ENCODE results near the gene SLC25A19.

Gene SLC25A19

GRCh38 chr17:75227729-75228128 is 61.5 kb downstream of the SLC25A19 start:
- no peaks in the 10 kb centered on the region for H3K4me1 ChIP-seq (ENCODE audit: control insufficient read depth, insufficient read depth, low read length)
- H3K4me3 ChIP-seq (ENCODE audit: low read length) = no peak overlapping the region
- peaks cover 33% of the 10 kb centered on the region for H3K36me3 ChIP-seq (ENCODE audit: control insufficient read depth, insufficient read depth, low read length)
- no peak overlapping the region for H3K9ac ChIP-seq (ENCODE audit: low read length)
- H3K27ac ChIP-seq (ENCODE audit: low read depth, low read length) = no peak overlapping the region
- H3K27me3 ChIP-seq (ENCODE audit: control insufficient read depth, insufficient read depth, low read length) = no peaks in the 10 kb centered on the region

GRCh38 chr17:75225016-75225415 is 64.2 kb downstream of the SLC25A19 start:
- H3K27me3 ChIP-seq (ENCODE audit: control insufficient read depth, insufficient read depth, low read length) = no peaks in the 10 kb centered on the region
- no peak overlapping the region for H3K9ac ChIP-seq (ENCODE audit: low read length)
- H3K27ac ChIP-seq (ENCODE audit: low read depth, low read length) = no peak overlapping the region
- H3K36me3 ChIP-seq (ENCODE audit: control insufficient read depth, insufficient read depth, low read length) = peaks cover 23% of the 10 kb centered on the region
- H3K4me3 ChIP-seq (ENCODE audit: low read length) = no peak overlapping the region
- no peaks in the 10 kb centered on the region for H3K4me1 ChIP-seq (ENCODE audit: control insufficient read depth, insufficient read depth, low read length)
